Measurements from ENCODE around the gene MTERF4. TPM values are rescaled to one million over a fixed set of nuclear protein-coding genes. Genes with fewer than 3 reads are reported as not detected.

The MTERF4 gene
- total RNA-seq, 1 donor from 2014 or later: 42.2 TPM

GRCh38 chr2:241047253-241048010 is 54.7 kb downstream of the MTERF4 start:
- no peak for TF ChIP-seq EZH2 (IDR thresholded peaks at IDR 0.05)
- TF ChIP-seq CTCF (IDR thresholded peaks at IDR 0.05): no peak
- no peak for TF ChIP-seq EZH2phosphoT487 (IDR thresholded peaks at IDR 0.05)
- Histone ChIP-seq H3K79me2 (ENCODE audit: low read depth) (no peaks in the 10 kb centered on the region), H3K9ac (no peak overlapping the region), H2AFZ (replicated peaks) (no peak overlapping the region), H3K27me3 (peaks cover 49% of the 10 kb centered on the region), H3F3A (ENCODE audit: low read depth) (no peaks in the 10 kb centered on the region), H3K4me1 (no peaks in the 10 kb centered on the region), H3K4me2 (no peak overlapping the region), H3K9me3 (ENCODE audit: low read depth) (no peaks in the 10 kb centered on the region), H3K27ac (no peak overlapping the region), H4K20me1 (ENCODE audit: low read depth) (peaks cover 25% of the 10 kb centered on the region), H3K4me3 (no peak overlapping the region), H3K36me3 (no peaks in the 10 kb centered on the region)
- no peaks in the 10 kb centered on the region for H3K4me1 Mint-ChIP-seq
- H3K9me3 Mint-ChIP-seq: peaks cover 8% of the 10 kb centered on the region
- H3K36me3 Mint-ChIP-seq: no peaks in the 10 kb centered on the region
- no peak overlapping the region for H3K4me3 Mint-ChIP-seq
- H3K27me3 Mint-ChIP-seq (ENCODE audit: insufficient read depth, low read depth): peaks cover 17% of the 10 kb centered on the region
- no peak overlapping the region for H3K27ac Mint-ChIP-seq
- DNase-seq (ENCODE audit: low spot score): no peak

Small RNA genes lying within 50 kb of the gene (small RNA-seq; reads per million reads assigned to genes)
- not detected for gene AC005237.2

Other genes with a start within 250 kb of the MTERF4 start
- not detected in 2 replicates for gene AGXT, start 233.5 kb downstream of the MTERF4 start, total RNA-seq (ENCODE audit: low replicate concordance)
- not detected in 2 replicates for gene MAB21L4, start 206.1 kb downstream of the MTERF4 start, total RNA-seq (ENCODE audit: low replicate concordance)
- gene CROCC2, start 196.0 kb downstream of the MTERF4 start, total RNA-seq (ENCODE audit: low replicate concordance): not detected in 2 replicates
- 0.11 and 0.31 TPM in 2 replicates for gene SNED1, start 103.7 kb downstream of the MTERF4 start, total RNA-seq (ENCODE audit: low replicate concordance)
- gene PASK, start 47.2 kb upstream of the MTERF4 start, total RNA-seq (ENCODE audit: low replicate concordance): 20.3 and 35.1 TPM in 2 replicates
- 40.0 and 52.9 TPM in 2 replicates for gene PPP1R7, start 48.2 kb upstream of the MTERF4 start, total RNA-seq (ENCODE audit: low replicate concordance)
- 1.8 TPM in 1 of 2 replicates, not detected in the other for gene ANO7, start 86.4 kb upstream of the MTERF4 start, total RNA-seq (ENCODE audit: low replicate concordance)
- gene HDLBP, start 213.4 kb upstream of the MTERF4 start, total RNA-seq (ENCODE audit: low replicate concordance): 251 and 269 TPM in 2 replicates
- gene SEPTIN2, start 213.6 kb upstream of the MTERF4 start, total RNA-seq (ENCODE audit: low replicate concordance): 452 and 632 TPM in 2 replicates

All from neural progenitor cell (in vitro differentiated cells).